HepG2 (cell line): ENCODE data around the gene CDH23. TPM values are rescaled to one million over a fixed set of nuclear protein-coding genes. Genes with fewer than 3 reads are reported as not detected.

Experiments used
- ATAC-seq: fragments of 200-7000 bp; cut with Tn5 transposase; 3 replicates; pipeline ENCODE4 v1.9.1; 2020; ENCODE audit warnings: mild to moderate bottlenecking, moderate library complexity
- BruUV-seq: library from RNA; stranded (reverse); fragments of 400-500 nt; replicated peaks from 2 replicates; lab custom pipeline; 2021; lab: Mats Ljungman, UMichigan
- CTCF ChIA-PET: fragments of 300-600 bp; formaldehyde crosslinking; extraction: SDS; loops from one replicate; lab custom pipeline; 2021; ENCODE audit warnings: low total read pairs, inconsistent platforms, low intra/inter-chr PET ratio; lab: Yijun Ruan, JAX
- POLR2A ChIA-PET: fragments of 350-600 bp; sonication (Branson Sonifier 250); formaldehyde crosslinking; loops from one replicate; lab custom pipeline; 2020; ENCODE audit warnings: antibody characterized with exemption, inconsistent platforms; lab: Yijun Ruan, JAX
- DNase-seq: peaks from one replicate; pipeline ENCODE4 v3.0.0-alpha.2; 2015; ENCODE audit warnings: low spot score
- FAIRE-seq: peaks from 3 replicates; lab custom pipeline; 2011; peaks lifted over from hg19 to GRCh38; lab: Jason Lieb, UNC
- H2AFZ ChIP-seq: one replicate; pipeline ENCODE4 v1.6.1; 2011; ENCODE audit warnings: low read length, inconsistent platforms
- H3K27ac ChIP-seq: fragments of 300-600 bp; 3 replicates; pipeline ENCODE4 v1.8.0; 2011; ENCODE audit warnings: mixed run types, mild to moderate bottlenecking, mixed read lengths, low read length, inconsistent platforms; ENCODE audit not compliant: insufficient read depth; ENCODE audit errors: extremely low read length
- H3K27me3 ChIP-seq, 2 experiments: fragments of 200-600 bp in 1 of 2; 2 replicates in 1 of 2; 3 replicates in 1 of 2; pipeline versions ENCODE4 v1.6.0 to v1.8.0; 2011; ENCODE audit warnings: low read length in 2 of 2, mild to moderate bottlenecking in 2 of 2, moderate library complexity in 2 of 2, inconsistent platforms in 1 of 2; ENCODE audit not compliant: insufficient read depth in 2 of 2, control insufficient read depth in 1 of 2
- H3K36me3 ChIP-seq, 2 experiments: fragments of 200-600 bp in 1 of 2; replicated peaks in 1 of 2; 2 replicates in 1 of 2; 3 replicates in 1 of 2; pipeline versions ENCODE4 v1.5.1 to v1.8.0; 2011; ENCODE audit warnings: low read length in 2 of 2, inconsistent platforms in 1 of 2; ENCODE audit not compliant: insufficient read depth in 2 of 2, control insufficient read depth in 1 of 2
- H3K4me1 ChIP-seq: 2 replicates; pipeline ENCODE4 v1.5.1; 2012; ENCODE audit warnings: low read length, inconsistent platforms; ENCODE audit not compliant: insufficient read depth
- H3K4me2 ChIP-seq: 2 replicates; pipeline ENCODE4 v1.6.0; 2011; ENCODE audit warnings: low read depth, low read length, inconsistent platforms
- H3K4me3 ChIP-seq, 3 experiments: fragments of 200-600 bp in 1 of 3; sonication (generic), shearing (Covaris generic) in 1 of 3; replicated peaks in 1 of 3; 2 replicates each; pipeline ENCODE4 v1.5.1; 2011 to 2016; ENCODE audit warnings: low read length in 3 of 3, inconsistent platforms in 2 of 3, low read depth in 2 of 3, mild to moderate bottlenecking in 2 of 3, control low read depth in 1 of 3, mixed read lengths in 1 of 3; ENCODE audit not compliant: insufficient read depth in 1 of 3
- H3K79me2 ChIP-seq: one replicate; pipeline ENCODE4 v1.6.1; 2011; ENCODE audit warnings: low read length, inconsistent platforms; ENCODE audit not compliant: insufficient read depth
- H3K9ac ChIP-seq: 2 replicates; pipeline ENCODE4 v1.6.0; 2011; ENCODE audit warnings: mild to moderate bottlenecking, low read depth, low read length, inconsistent platforms; ENCODE audit not compliant: insufficient read depth
- H3K9me3 ChIP-seq: 2 replicates; pipeline ENCODE4 v1.5.1; 2012; ENCODE audit warnings: mild to moderate bottlenecking, low read length
- H4K20me1 ChIP-seq: 2 replicates; pipeline ENCODE4 v1.6.0; 2011; ENCODE audit warnings: inconsistent platforms, mild to moderate bottlenecking, low read length, moderate library complexity; ENCODE audit not compliant: insufficient read depth
- ARID2 ChIP-seq: sonication (generic); formaldehyde crosslinking; IDR thresholded peaks from 2 replicates; pipeline ENCODE4 v1.8.1; 2022; ENCODE audit warnings: mild to moderate bottlenecking, missing genetic modification reagents, borderline replicate concordance
- IRX3 ChIP-seq: sonication (generic); formaldehyde crosslinking; IDR thresholded peaks from 2 replicates; pipeline ENCODE4 v1.8.1; 2023; ENCODE audit warnings: mild to moderate bottlenecking, low read depth, missing genetic modification reagents, borderline replicate concordance
- KAT8 ChIP-seq: IDR thresholded peaks from 2 replicates; pipeline ENCODE4 v1.6.1; 2016; ENCODE audit warnings: missing genetic modification reagents, missing compliant biosample characterization
- KDM5B ChIP-seq: sonication (generic); formaldehyde crosslinking; IDR thresholded peaks from 2 replicates; pipeline ENCODE4 v1.4.0; 2020; ENCODE audit warnings: missing genetic modification reagents, mild to moderate bottlenecking, borderline replicate concordance
- PLRG1 ChIP-seq: fragments of 450-650 bp; conservative IDR thresholded peaks from 2 replicates; pipeline ENCODE4 v1.6.1; 2016
- RARA ChIP-seq: IDR thresholded peaks from 2 replicates; pipeline ENCODE4 v1.6.1; 2016; ENCODE audit warnings: missing genetic modification reagents, missing compliant biosample characterization
- RELA ChIP-seq: sonication (generic); formaldehyde crosslinking; IDR thresholded peaks from 2 replicates; pipeline ENCODE4 v1.4.0; 2020; ENCODE audit warnings: missing genetic modification reagents
- RFX3 ChIP-seq: IDR thresholded peaks from 2 replicates; pipeline ENCODE4 v1.6.1; 2016; ENCODE audit warnings: missing biosample characterization, missing genetic modification reagents
- SIX4 ChIP-seq: sonication (generic); formaldehyde crosslinking; IDR thresholded peaks from 2 replicates; pipeline ENCODE4 v1.4.0; 2020; ENCODE audit warnings: missing genetic modification reagents
- TEAD2 ChIP-seq: sonication (generic); formaldehyde crosslinking; IDR thresholded peaks from 2 replicates; pipeline ENCODE4 v1.9.0; 2021; ENCODE audit warnings: missing genetic modification reagents
- ZBTB1 ChIP-seq: sonication (generic); formaldehyde crosslinking; IDR thresholded peaks from 2 replicates; pipeline ENCODE4 v1.4.0; 2020; ENCODE audit warnings: missing genetic modification reagents, borderline replicate concordance
- ZFP62 ChIP-seq: sonication (generic); formaldehyde crosslinking; IDR thresholded peaks from 2 replicates; pipeline ENCODE4 v1.4.0; 2020; ENCODE audit warnings: missing genetic modification reagents
- ZNF205 ChIP-seq: IDR thresholded peaks from 2 replicates; pipeline ENCODE4 v1.6.1; 2018; ENCODE audit warnings: missing biosample characterization, missing genetic modification reagents
- WGBS: methylation state at CpG from one replicate; pipeline ENCODE4 v1.1.6; 2017; ENCODE audit warnings: low lambda C conversion rate; 5-methylcytosine and 5-hydroxymethylcytosine counted together
- in situ Hi-C: cut with HindIII; loops from 2 replicates; pipeline ENCODE4 v1.10.0; 2017; ENCODE audit warnings: low pct_unique_long_range_greater_than_20kb; ENCODE audit not compliant: extremely low pct_ligation_motif_present
- intact Hi-C: fragments of 100-400 bp; cut with micrococcal nuclease; formaldehyde crosslinking; loops from one replicate; pipeline ENCODE4 v1.10.0; 2022; ENCODE audit not compliant: unreplicated experiment
- polyA plus RNA-seq, 8 experiments: library from polyadenylated mRNA; depleted of rRNA in 3 of 8; stranded (reverse) in 7 of 8; unstranded in 1 of 8; fragments of >200 nt; fragmentation: Illumina TruSeq in 4 of 8; extraction: Trizol in 4 of 8; gene quantifications; 2 replicates each; pipeline versions ENCODE4 v1.2.1 to v1.2.3, GENCODE V29; 2011 to 2016; ENCODE audit warnings: low read depth in 4 of 8, missing spikeins in 1 of 8, mixed read lengths in 1 of 8; ENCODE audit not compliant: insufficient read depth in 1 of 8
- total RNA-seq, 5 experiments: library from RNA; depleted of rRNA; stranded (reverse); fragments of >200 nt; fragmentation: Illumina TruSeq; extraction: Trizol; gene quantifications; 2 replicates each; pipeline ENCODE4 v1.2.3, GENCODE V29; 2016; ENCODE audit warnings: low read depth in 1 of 5

Gene CDH23
- total and polyA plus RNA-seq, 2 of the 13 experiments (the other 11 are each of a cell fraction or from before 2014, with no cell fraction given) = 0.13 TPM; not detected in 1

DNA sequence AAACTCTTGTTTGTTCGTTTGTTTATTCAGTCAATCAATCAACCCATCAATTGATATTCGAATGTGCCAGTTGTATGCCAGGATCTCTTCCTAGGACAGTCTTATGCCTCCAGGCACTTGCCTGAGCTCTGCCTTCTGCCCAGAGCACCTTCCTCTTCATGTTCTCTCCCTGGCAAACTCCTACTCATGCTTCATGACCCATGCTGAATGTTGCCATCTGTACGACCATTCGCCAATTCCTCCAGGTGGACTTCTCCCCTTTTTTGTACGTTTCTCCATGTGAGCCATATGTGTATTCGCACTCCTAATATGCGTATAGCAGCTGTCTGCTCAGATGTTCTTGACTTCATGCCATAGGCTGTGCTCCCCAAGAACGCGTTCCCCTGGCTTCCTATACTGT lies 180.1 kb downstream of the CDH23 start:
- no peak overlapping the region for H3K4me3 ChIP-seq
- no peaks in the 10 kb centered on the region for H3K9me3 ChIP-seq
- POLR2A ChIA-PET = no interaction called here
- 45% methylated on average over 8 of the region's 9 CpGs for WGBS
- H2AFZ ChIP-seq = no peak overlapping the region
- H4K20me1 ChIP-seq = no peaks in the 10 kb centered on the region
- intact Hi-C loops = no loop called here
- no peak for DNase-seq
- in situ Hi-C loops = no loop called here
- no peak overlapping the region for H3K9ac ChIP-seq
- H3K36me3 ChIP-seq = no peaks in the 10 kb centered on the region
- FAIRE-seq = no peak
- no peak overlapping the region for H3K27ac ChIP-seq
- no peaks in the 10 kb centered on the region for H3K4me1 ChIP-seq
- no peak for ATAC-seq
- BruUV-seq = no TSS peak
- no peak for TF ChIP-seq PLRG1
- no peak for TF ChIP-seq KAT8 (CRISPR knock-in tag)
- no peak for TF ChIP-seq ZFP62
- TF ChIP-seq TEAD2 = no peak
- TF ChIP-seq RELA (CRISPR knock-in tag) = no peak
- TF ChIP-seq, all 625 proteins: peak for 0
- Histone ChIP-seq H3K4me2 (no peak overlapping the region), H3K27me3 (peaks cover 4 to 40% of the 10 kb centered on the region in 2 experiments; a peak in 3 of 5 replicates), H3K79me2 (no peaks in the 10 kb centered on the region)
- CTCF ChIA-PET = no interaction called here

DNA sequence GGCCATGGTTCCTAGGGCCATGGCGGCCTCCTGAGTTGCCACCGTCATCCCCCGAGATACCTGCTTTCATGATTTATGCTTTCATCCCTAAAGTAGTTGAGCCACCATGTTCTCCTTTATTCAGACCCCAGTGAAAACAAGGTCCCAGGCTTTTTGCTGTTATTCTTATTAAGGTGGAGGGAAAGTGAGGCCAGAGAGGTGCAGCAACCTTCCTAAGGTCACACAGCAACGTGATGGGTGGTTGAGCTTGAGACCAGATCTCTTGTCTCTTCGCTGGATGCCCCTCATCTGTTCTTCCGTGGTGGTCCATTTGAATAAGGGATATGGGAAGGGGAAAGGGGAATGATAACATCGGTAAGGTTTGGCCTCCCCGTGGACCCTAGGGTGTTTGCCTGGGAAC lies 180.6 kb downstream of the CDH23 start:
- H3K36me3 ChIP-seq = no peaks in the 10 kb centered on the region
- TF ChIP-seq KDM5B (no peak), IRX3 (CRISPR knock-in tag) (no peak), ARID2 (CRISPR knock-in tag) (no peak), ZNF205 (CRISPR knock-in tag) (no peak), RFX3 (CRISPR knock-in tag) (no peak), RARA (CRISPR knock-in tag) (no peak), SIX4 (no peak), ZBTB1 (CRISPR knock-in tag) (no peak)
- H3K4me2 ChIP-seq = no peak overlapping the region
- peaks cover 3 to 39% of the 10 kb centered on the region in 2 experiments; a peak in 3 of 5 replicates for H3K27me3 ChIP-seq
- DNase-seq (no peak), ATAC-seq (no peak), FAIRE-seq (no peak)
- WGBS = 36% methylated on average over 8 of the region's 8 CpGs
- ChIA-PET CTCF (no interaction called here), POLR2A (no interaction called here)
- in situ Hi-C loops (no loop called here), intact Hi-C loops (no loop called here)
- no TSS peak for BruUV-seq
- H2AFZ ChIP-seq = no peak overlapping the region
- no peaks in the 10 kb centered on the region for H4K20me1 ChIP-seq
- no peak overlapping the region for H3K9ac ChIP-seq
- H3K79me2 ChIP-seq = no peaks in the 10 kb centered on the region
- no peak overlapping the region for H3K27ac ChIP-seq
- H3K9me3 ChIP-seq = no peaks in the 10 kb centered on the region
- no peaks in the 10 kb centered on the region for H3K4me1 ChIP-seq
- H3K4me3 ChIP-seq = no peak overlapping the region
